Tibial nerve (tissue), 4 donors: ENCODE measurements around the gene CD48. TPM values are rescaled to one million over a fixed set of nuclear protein-coding genes. Genes with fewer than 3 reads are reported as not detected.
A peak's percentile ranks its signal among the peaks of the same experiment; 100 is the strongest.

Experiments used
- DNase-seq, 2 donors: peaks; one replicate each; pipeline ENCODE4 v3.0.0-alpha.2; 2019; ENCODE audit warnings: low spot score in 2 of 2
- H3K27ac ChIP-seq, 4 donors: fragments of 200-600 bp; sonication (generic) in 3 of 4; one replicate each; pipeline ENCODE4 v1.5.1; 2017 to 2019; ENCODE audit warnings: mild to moderate bottlenecking in 1 of 4
- H3K27me3 ChIP-seq, 2 donors: fragments of 200-600 bp; sonication (generic) in 1 of 2; one replicate each; pipeline versions ENCODE4 v1.5.1 to v1.6.0; 2017 to 2019
- H3K36me3 ChIP-seq, 3 donors: fragments of 200-600 bp; sonication (generic); one replicate each; pipeline ENCODE4 v1.5.1; 2018 to 2019
- H3K4me1 ChIP-seq, 4 donors: fragments of 200-600 bp; sonication (generic) in 3 of 4; one replicate each; pipeline ENCODE4 v1.5.1; 2017 to 2019
- H3K4me3 ChIP-seq, 4 donors: fragments of 200-600 bp; sonication (generic) in 3 of 4; one replicate each; pipeline ENCODE4 v1.5.1; 2017 to 2019; ENCODE audit warnings: mild to moderate bottlenecking in 1 of 4, moderate library complexity in 1 of 4
- H3K9me3 ChIP-seq, 4 donors: fragments of 200-600 bp; sonication (generic) in 3 of 4; one replicate each; pipeline ENCODE4 v1.5.1; 2017 to 2019
- EP300 ChIP-seq, 2 donors: sonication (generic); formaldehyde crosslinking; IDR thresholded peaks; one replicate each; pipeline ENCODE4 v1.6.1; 2017; ENCODE audit warnings: antibody characterized with exemption in 2 of 2, mild to moderate bottlenecking in 1 of 2
- POLR2A ChIP-seq, 2 donors: fragments of 450-650 bp; IDR thresholded peaks; one replicate each; pipeline ENCODE4 v1.6.1; 2017; ENCODE audit warnings: antibody characterized with exemption in 2 of 2, mild to moderate bottlenecking in 2 of 2, moderate library complexity in 2 of 2
- WGBS, 2 donors: methylation state at CpG; one replicate each; pipeline ENCODE4 v1.1.5; 2018; 5-methylcytosine and 5-hydroxymethylcytosine counted together
- total RNA-seq, 4 donors: library from RNA; depleted of rRNA; stranded (reverse); fragments of >200 nt; gene quantifications; one replicate each; pipeline ENCODE4 v1.1.0, GENCODE V29; 2016
- TF ChIP-seq, protein P1 (sequence below), 5 experiments: fragments of 200-600 bp in 3 of 5; fragments of 450-650 bp in 2 of 5; sonication (generic) in 3 of 5; IDR thresholded peaks; one replicate each; pipeline ENCODE4 v1.5.1; 2016 to 2019; ENCODE audit warnings: antibody characterized with exemption in 5 of 5, mild to moderate bottlenecking in 3 of 5, moderate library complexity in 2 of 5

Gene CD48, protein sequence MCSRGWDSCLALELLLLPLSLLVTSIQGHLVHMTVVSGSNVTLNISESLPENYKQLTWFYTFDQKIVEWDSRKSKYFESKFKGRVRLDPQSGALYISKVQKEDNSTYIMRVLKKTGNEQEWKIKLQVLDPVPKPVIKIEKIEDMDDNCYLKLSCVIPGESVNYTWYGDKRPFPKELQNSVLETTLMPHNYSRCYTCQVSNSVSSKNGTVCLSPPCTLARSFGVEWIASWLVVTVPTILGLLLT
- 1 to 10 TPM; 1.5 to 5.9 (median 2.0) TPM for total RNA-seq

DNA sequence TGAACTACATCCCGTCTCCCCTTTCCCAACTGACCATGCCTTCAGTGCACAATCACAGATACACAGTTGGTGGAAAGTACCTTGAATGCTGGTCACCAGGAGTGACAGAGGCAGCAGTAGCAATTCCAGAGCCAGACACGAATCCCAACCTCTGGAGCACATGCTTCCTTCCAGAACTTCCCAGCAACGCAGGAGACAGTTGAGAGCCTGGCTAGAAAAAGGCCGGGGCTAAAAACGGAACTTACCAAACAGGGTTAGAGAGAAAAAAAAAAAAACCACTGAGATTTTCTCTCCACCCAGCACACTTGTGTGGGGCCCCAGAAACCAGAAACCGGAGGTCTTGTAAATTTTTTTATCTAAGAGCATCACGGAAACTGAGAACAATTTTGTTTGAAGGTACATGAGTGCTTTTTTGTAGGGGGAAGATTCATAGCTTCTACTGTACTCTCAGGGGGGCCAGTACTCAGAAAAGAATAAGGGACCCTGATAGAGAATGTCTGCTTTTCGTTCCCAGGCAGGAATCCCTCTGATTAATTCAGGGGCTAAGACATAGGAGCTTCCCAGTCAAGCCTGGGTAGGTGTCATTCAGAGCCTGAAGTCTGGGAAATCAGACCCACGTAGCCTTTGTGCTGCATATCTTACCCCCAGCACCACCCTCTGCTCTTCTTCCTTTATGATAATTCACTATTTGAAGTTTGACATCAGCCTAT, at the start of gene CD48:
Gene CD48, minus strand, starts transcription at position 221 of the 710 bp plus-strand sequence. Its CDS starts 59 bp downstream, at position 162.
- Histone ChIP-seq H3K4me1 (peaks cover 0 to 8% (median 0%) of the 10 kb centered on the region in 4 donors), H3K4me3 (peak within 1 kb of the TSS in 2 of 4 donors; percentile 13 to 36), H3K9me3 (no peaks in the 10 kb centered on the region), H3K27ac (peak within 1 kb of the TSS in 1 of 4 donors; percentile 70), H3K36me3 (no peaks in the 10 kb centered on the region), H3K27me3 (no peaks in the 10 kb centered on the region)
- no peak for DNase-seq
- WGBS, 2 donors = 43 to 60% methylated on average over 9 of the region's 9 CpGs
- TF ChIP-seq EP300 (IDR thresholded peaks at IDR 0.05) (no peak), POLR2A (IDR thresholded peaks at IDR 0.05) (no peak)
- TF ChIP-seq, protein P1, sequence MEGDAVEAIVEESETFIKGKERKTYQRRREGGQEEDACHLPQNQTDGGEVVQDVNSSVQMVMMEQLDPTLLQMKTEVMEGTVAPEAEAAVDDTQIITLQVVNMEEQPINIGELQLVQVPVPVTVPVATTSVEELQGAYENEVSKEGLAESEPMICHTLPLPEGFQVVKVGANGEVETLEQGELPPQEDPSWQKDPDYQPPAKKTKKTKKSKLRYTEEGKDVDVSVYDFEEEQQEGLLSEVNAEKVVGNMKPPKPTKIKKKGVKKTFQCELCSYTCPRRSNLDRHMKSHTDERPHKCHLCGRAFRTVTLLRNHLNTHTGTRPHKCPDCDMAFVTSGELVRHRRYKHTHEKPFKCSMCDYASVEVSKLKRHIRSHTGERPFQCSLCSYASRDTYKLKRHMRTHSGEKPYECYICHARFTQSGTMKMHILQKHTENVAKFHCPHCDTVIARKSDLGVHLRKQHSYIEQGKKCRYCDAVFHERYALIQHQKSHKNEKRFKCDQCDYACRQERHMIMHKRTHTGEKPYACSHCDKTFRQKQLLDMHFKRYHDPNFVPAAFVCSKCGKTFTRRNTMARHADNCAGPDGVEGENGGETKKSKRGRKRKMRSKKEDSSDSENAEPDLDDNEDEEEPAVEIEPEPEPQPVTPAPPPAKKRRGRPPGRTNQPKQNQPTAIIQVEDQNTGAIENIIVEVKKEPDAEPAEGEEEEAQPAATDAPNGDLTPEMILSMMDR (IDR thresholded peaks at IDR 0.05) = no peak

DNA sequence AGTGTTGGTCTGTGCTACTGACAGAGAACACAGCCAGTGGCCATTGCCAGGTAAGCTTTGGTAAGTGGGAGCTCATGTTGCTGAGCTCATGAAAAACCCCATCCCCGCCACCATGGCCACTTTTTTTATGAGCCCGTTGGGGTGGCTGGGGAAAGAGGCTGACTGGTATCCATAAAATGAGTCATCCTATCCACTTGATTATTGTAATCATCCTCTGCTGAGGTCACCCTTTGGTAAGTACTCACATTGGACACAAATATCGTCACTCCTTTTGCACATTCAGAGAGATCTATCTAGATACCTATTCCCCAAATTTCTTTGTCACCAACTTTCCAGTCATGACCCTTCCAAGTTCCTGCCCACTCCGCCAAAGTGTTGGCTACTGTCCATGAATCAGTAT, 49.4 kb upstream of the CD48 start:
- no peak overlapping the region for H3K4me3 ChIP-seq
- no peak for DNase-seq
- no peaks in the 10 kb centered on the region for H3K27me3 ChIP-seq
- 83 to 86% methylated on average over 4 of the region's 4 CpGs for WGBS, 2 donors
- H3K4me1 ChIP-seq = no peaks in the 10 kb centered on the region
- H3K27ac ChIP-seq = no peak overlapping the region
- no peaks in the 10 kb centered on the region for H3K36me3 ChIP-seq
- H3K9me3 ChIP-seq = no peaks in the 10 kb centered on the region
- no peak for TF ChIP-seq EP300 (IDR thresholded peaks at IDR 0.05)
- TF ChIP-seq, protein P1 (IDR thresholded peaks at IDR 0.05) = no peak
- TF ChIP-seq POLR2A (IDR thresholded peaks at IDR 0.05) = no peak

DNA sequence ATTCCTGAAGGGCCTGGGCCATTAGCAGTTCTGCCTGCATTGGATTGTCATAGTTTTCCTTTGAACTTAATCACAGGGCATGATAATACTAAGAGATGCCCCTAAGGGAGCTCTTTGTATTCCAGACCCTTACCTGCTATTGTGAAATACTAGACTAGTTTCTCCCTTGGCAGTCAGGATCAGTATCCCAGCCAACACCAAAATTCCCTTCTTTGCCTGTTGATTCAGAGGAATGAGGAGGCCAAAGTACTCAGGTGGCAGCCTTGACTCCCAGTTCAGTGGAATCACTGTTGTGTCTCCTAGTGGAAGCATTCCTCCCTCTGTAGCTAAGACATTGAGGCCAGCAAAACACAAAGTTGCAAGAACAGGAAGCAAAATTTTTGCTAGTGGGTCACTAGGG, 48.1 kb upstream of the CD48 start:
- TF ChIP-seq EP300 (IDR thresholded peaks at IDR 0.05) = no peak
- TF ChIP-seq, protein P1 (IDR thresholded peaks at IDR 0.05) = no peak
- no peak for TF ChIP-seq POLR2A (IDR thresholded peaks at IDR 0.05)
- Histone ChIP-seq H3K27me3 (no peaks in the 10 kb centered on the region), H3K4me3 (no peak overlapping the region)

DNA sequence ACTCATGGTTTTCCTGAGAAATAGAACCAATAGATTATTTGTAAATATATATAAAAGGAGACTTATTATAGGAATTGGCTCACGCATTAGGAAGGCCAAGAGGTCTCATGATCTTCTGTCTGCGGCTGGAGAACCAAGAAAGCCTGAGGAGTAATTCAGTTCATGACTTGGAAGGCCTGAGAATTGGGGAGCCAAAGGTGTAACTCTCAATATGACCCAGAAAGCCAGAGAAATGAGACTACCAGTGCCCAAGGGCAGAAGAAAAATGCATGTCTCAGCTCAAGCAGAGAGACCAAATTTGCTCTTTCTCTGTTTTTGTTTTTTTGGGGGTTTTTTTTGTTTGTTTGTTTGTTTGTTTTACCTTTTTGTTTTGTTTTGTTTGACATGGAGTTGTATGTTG, 46.9 kb upstream of the CD48 start:
- Histone ChIP-seq H3K27ac (no peak overlapping the region), H3K4me3 (no peak overlapping the region), H3K36me3 (no peaks in the 10 kb centered on the region), H3K9me3 (no peaks in the 10 kb centered on the region), H3K27me3 (no peaks in the 10 kb centered on the region), H3K4me1 (no peaks in the 10 kb centered on the region)
- TF ChIP-seq POLR2A (IDR thresholded peaks at IDR 0.05) = no peak
- no peak for TF ChIP-seq EP300 (IDR thresholded peaks at IDR 0.05)
- TF ChIP-seq, protein P1 (IDR thresholded peaks at IDR 0.05) = no peak
- no peak for DNase-seq
- WGBS, 2 donors = 92% methylated on average over 2 of the region's 2 CpGs

More for the DNA sequence above, 48.1 kb upstream of the CD48 start:
- H3K36me3 ChIP-seq = no peaks in the 10 kb centered on the region
- no peak for DNase-seq
- no peaks in the 10 kb centered on the region for H3K9me3 ChIP-seq
- no peak overlapping the region for H3K27ac ChIP-seq
- H3K4me1 ChIP-seq = no peaks in the 10 kb centered on the region

DNA sequence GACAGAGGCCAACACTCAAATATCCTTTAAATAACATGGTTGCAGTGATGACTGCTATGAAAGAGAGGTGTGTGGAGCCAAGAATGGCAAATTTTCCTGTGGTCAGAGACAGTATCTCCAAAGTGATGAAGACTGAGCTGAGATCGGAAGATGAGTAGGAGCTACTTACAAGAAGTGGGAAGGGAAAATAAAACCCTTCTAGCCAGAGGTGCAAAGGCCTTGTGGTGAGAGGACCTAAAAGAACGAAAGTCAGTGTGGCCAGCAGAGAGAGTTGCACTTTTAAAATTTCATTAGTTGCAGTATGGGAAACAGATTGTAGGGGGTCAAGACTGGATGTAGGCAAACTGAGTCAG, 45.2 kb upstream of the CD48 start:
- WGBS, 2 donors = 87 to 91% methylated on average over 2 of the region's 2 CpGs
- Histone ChIP-seq H3K27ac (no peak overlapping the region), H3K36me3 (no peaks in the 10 kb centered on the region), H3K27me3 (no peaks in the 10 kb centered on the region), H3K9me3 (no peaks in the 10 kb centered on the region), H3K4me1 (no peaks in the 10 kb centered on the region), H3K4me3 (no peak overlapping the region)
- no peak for DNase-seq
- TF ChIP-seq EP300 (IDR thresholded peaks at IDR 0.05) = no peak
- no peak for TF ChIP-seq POLR2A (IDR thresholded peaks at IDR 0.05)
- TF ChIP-seq, protein P1 (IDR thresholded peaks at IDR 0.05) = no peak
